ENCODE results near the gene STX4.

- TF ChIP-seq CTCF (IDR thresholded peaks at IDR 0.05), result no peak
- TF ChIP-seq REST (IDR thresholded peaks at IDR 0.05; ENCODE audit: insufficient read depth in 1 of 2, low read depth in 2 of 2, low read length in 1 of 2), result no peak
- TF ChIP-seq SIN3A (IDR thresholded peaks at IDR 0.05; ENCODE audit: borderline replicate concordance, insufficient read depth, low read depth, low read length), result no peak
- no peak for TF ChIP-seq POLR2AphosphoS5 (IDR thresholded peaks at IDR 0.05; ENCODE audit: low read depth, low read length)
- no peak for TF ChIP-seq TCF7L2 (IDR thresholded peaks at IDR 0.05; ENCODE audit: low read depth, low read length)
Measured at GRCh38 chr16:31079342-31079944, 46.1 kb downstream of the STX4 start.

Data from Panc1 (cell line).